GM19351 (cell line): ENCODE measurements around the gene CCT5.
A peak's percentile ranks its signal among the peaks of the same experiment; 100 is the strongest.
"Not testable (repeated sequence)": the region's sequence is repeated elsewhere in the genome, so short reads cannot be mapped to it uniquely, and the experiment has no call there.

Experiments
- ATAC-seq: cut with Tn5 transposase; IDR thresholded peaks from one replicate; pipeline ENCODE4 v1.9.1; 2021; ENCODE audit warnings: mild to moderate bottlenecking, moderate library complexity; ENCODE audit not compliant: unreplicated experiment

The CCT5 gene

DNA sequence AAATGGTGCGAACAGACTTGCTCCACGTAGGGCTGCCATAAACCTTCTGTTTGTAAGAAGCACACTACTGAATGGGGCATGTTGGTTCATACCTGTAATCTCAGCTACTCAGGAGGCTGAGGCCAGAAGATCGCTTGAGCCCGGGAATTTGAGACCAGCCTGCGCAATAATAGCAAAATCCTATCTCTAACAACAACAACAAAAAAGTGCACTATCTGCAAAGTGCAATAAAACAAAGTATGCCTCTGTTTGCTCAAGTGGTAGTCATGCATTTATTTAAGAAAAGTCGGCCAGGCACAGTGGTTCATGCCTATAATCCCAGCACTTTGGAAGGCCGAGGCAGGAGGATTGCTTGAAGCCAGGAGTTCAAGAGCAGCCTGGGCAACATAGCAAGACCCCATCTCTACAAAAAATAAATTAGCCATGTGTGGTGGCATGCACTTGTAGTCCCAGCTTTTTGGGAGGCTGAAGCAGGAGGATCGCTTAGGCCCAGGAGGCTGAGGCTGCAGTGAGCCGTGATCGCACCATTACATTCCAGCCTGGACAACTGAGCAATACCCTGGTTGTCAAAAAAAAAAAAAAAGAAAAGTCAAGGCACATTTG, 5.6 kb upstream of the CCT5 start:
- no peak for ATAC-seq

DNA sequence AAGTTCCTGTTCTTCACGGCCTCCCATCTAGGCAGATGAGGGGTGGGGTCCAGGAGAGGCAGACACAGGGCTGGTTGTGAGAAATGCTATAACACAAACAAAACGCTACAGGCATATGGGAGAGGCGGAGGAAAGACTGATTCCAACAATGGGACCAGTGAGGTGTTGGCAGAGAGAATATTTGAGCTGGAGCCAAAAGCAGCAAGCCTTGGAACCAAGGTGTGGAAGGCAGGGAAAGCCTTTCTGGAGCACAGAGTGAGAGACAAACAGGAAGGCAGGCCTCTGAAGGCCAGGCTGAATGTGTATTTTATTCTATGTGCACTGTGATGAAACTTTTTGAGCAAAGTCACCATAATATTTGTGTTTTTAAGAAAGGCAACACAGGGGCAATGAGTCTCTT, 3.3 kb upstream of the CCT5 start:
- no peak for ATAC-seq

DNA sequence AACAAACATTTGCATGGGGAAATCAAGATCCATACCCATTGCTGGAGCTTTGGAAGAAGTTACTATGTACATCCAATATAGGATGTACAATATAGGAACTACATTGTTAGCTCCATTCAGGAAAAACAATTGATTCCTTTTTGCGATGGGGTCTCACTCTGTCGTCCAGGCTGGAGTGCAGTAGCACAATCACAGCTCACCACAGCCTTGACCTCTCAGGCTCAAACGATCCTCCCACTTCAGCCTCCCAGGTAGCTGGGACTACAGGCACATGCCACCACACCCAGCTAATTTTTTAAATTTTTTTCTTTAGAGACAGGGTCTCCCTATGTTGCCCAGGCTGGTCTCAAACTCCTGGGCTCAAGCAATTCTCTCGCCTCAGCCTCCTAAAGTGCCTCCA, 2.9 kb upstream of the CCT5 start:
- ATAC-seq, result not testable (repeated sequence)

DNA sequence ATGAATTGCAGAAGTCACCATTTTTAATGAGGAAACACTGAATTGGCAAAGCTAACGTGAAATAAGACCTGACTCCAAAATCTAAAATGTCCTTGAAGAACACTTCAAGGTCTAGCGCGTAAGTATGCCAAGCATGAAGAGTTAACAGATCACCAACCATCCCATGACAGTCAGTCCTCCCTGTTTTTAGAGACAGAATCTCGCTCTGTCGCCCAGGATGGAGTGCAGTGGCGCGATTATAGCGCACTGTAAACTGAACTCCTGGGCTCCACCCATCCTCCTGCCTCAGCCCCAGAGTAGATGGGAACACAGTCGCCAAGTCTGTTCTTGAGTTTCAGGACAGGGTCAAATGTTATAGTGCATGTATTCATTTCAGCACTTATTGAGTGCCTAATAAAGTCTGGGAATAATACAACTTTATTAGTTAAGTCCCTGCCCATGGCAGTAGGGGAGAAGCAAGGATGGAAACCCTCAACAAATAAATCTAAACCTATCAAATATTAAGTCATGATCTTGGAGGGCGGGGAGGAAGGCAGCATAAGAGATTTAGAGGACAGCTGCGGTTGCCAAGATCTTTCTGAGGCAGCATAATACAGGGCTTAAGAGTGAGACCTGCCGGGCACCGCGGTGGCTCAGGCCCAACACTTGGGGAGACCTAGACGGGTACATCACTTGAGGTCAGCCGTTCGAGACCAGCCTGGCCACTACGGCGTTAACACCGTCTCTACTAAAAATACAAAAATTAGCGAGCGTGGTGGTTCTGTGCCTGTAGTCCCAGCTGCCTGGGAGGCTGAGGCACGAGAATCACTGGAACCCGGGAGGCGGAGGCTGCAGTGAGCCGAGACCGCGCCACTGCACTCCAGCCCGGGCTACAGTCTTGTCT, 1.5 kb upstream of the CCT5 start:
- peak; percentile 7 for ATAC-seq

DNA sequence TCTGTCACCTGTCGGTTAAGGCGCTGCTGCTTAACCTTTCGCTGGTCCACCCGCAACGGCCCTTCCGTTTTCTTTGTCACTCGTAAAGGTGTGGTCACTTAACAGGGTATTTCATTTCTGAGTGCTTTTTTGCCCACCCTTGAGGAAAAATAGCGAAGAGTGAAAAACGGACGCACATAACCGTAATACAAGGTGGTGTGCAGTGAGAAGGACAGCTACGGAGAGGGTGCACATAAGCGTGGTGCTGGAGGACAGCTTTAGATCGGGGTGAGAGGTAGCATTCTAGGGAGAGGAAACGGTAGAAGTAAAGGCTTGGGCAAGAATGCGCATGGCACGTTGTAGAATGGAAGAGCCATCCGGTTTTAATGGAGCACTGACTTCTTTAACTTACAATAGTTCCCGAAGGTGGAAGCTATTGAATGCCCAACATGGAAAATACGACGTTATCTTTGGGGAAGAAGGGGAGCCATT, 761 bp downstream of the CCT5 start:
- peak; percentile 17 for ATAC-seq

DNA sequence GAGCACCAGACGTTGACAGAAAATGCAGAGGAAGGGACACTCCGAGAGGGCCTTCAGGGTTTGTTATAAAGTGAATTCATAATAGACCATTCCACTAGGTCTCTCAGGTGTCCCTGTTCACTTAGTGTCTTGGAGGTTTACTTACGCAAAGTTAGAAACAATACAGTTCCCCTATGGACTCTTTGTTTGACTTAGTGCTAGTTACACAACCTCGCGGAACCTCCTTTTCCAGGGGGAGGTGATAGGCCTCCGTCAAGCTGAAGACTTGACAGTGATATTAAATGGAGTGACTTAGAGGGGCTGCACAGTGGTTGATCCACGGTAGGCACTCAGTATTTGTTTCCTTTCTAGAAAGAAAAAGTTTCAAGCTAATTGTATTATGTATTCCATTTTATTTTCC, 1.3 kb downstream of the CCT5 start:
- ATAC-seq, result no peak

DNA sequence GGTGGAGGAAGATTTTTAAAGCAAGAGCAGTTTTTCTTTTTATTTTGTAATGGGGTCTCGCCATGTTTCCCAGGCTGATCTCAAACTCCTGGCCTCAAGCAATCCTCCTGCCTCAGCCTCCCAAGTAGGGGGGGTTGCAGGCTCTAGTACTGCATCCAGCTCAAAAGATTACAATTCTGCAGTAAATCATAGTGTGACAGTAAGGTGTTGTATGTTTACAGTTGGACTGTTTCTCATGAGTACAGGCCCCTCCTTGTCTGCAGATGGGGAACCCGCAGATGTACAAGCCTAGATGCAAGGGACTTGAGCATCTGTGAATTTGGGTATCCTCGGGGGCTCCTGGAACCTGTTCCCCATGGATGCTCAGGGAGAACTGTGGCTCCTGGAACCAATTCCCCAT, 3.3 kb downstream of the CCT5 start:
- no peak for ATAC-seq

DNA sequence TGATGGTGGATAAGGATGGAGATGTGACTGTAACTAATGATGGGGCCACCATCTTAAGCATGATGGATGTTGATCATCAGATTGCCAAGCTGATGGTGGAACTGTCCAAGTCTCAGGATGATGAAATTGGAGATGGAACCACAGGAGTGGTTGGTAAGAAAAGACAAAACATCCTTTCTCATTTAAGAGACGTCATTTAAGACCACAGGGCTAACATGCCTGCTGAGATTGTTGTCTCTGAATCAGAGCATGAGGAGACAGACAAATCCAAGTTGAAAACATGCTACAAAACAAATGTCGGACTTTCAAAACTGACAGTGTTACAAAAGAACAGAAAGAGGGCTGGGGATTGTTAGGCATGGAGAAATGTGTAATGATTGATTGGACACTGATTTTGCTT, 4.6 kb downstream of the CCT5 start:
- no peak for ATAC-seq

DNA sequence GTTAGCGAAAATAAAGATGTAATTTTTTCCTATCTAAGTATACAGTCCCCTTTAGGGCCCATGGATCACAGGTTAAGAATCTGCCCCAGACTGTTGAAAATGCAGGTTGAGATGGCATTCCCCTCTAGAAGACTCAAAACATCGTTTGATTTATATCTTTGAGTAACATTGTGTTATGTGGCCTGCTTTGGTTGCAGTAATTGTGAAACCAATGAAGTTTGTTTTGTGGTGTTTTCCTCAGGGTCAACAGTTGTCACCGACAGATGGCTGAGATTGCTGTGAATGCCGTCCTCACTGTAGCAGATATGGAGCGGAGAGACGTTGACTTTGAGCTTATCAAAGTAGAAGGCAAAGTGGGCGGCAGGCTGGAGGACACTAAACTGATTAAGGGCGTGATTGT, 7.8 kb downstream of the CCT5 start:
- ATAC-seq, result no peak

DNA sequence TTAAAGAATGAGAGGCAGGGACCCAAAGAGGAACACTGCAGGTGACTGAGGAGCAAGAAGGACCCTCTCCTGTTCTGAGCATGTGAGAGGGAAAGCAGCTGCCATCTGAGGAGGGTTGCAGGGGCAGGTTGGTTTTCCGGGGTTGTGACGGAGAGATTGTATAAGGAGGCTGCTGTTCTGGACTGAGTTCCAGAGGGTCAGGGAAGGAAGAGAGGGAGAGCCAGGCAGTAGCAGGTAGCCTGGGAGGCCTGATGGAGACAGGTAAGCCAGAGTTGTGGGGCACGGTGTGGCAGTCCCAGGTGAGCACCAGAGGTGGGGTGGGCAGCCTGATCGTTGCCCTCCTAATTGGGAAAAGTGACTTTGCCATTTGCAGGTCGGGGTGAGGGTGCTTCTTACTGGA, 9.8 kb downstream of the CCT5 start:
- ATAC-seq, result no peak

DNA sequence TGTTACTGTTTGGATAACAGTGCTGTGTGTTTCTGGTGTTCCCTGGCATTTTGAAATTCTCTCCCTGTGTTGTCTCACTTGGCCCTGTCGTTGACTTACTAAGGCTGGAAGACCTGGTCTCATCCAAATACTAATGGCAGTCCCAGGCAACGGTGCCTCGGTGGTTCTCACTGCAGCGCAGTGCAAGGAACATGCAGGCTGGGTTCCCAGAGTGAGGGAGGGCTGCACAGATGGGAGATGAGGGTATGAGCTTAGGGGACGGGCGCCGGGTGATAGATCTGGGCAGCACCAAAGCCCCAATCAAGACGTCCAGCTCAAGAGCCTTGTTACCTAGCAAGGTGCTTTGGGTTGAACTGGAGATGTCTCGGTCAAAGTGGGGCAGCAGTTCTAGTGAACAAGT, 11.0 kb downstream of the CCT5 start:
- ATAC-seq, result no peak

DNA sequence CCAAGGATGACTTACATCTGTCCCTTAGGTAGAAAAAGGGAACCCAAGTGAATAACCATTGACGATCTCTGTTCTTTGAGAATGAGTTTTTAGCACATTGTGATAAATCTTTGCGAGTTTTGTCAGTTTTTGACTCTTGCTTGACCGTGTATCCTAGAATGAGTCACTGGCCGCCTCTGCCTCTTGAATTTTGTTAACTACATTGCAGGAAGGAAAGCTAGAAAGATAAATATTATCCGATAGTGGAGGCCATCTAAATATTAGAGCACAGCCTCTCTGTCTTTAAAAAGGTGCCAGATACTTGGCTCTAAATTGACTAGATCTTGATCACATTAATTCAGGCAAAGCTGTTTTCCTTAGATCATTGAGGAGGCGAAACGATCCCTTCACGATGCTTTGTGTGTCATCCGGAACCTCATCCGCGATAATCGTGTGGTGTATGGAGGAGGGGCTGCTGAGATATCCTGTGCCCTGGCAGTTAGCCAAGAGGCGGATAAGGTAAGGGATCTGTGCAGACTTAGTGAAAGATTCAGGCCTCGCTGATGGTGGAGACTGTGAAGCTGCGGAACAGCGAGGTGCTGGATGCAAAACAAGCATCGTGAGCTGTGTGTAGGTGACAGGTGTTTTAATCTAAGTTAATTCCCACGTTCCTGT, 12.2 kb downstream of the CCT5 start:
- no peak for ATAC-seq

DNA sequence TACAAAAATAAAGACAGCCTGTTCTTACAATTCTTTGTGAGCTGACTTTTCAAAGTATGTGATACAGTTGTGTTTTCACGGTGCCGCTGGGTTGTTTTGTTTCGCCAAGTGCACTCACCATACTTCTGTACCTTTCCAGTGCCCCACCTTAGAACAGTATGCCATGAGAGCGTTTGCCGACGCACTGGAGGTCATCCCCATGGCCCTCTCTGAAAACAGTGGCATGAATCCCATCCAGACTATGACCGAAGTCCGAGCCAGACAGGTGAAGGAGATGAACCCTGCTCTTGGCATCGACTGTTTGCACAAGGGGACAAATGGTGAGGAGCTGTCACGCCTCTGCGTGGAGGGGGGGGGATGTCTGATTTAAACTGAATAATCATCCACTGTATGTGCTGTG, 12.9 kb downstream of the CCT5 start:
- ATAC-seq, result no peak

DNA sequence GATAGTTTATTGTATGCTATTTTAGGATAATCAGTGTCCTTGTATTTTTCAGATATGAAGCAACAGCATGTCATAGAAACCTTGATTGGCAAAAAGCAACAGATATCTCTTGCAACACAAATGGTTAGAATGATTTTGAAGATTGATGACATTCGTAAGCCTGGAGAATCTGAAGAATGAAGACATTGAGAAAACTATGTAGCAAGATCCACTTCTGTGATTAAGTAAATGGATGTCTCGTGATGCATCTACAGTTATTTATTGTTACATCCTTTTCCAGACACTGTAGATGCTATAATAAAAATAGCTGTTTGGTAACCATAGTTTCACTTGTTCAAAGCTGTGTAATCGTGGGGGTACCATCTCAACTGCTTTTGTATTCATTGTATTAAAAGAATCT, 14.5 kb downstream of the CCT5 start:
- no peak for ATAC-seq

DNA sequence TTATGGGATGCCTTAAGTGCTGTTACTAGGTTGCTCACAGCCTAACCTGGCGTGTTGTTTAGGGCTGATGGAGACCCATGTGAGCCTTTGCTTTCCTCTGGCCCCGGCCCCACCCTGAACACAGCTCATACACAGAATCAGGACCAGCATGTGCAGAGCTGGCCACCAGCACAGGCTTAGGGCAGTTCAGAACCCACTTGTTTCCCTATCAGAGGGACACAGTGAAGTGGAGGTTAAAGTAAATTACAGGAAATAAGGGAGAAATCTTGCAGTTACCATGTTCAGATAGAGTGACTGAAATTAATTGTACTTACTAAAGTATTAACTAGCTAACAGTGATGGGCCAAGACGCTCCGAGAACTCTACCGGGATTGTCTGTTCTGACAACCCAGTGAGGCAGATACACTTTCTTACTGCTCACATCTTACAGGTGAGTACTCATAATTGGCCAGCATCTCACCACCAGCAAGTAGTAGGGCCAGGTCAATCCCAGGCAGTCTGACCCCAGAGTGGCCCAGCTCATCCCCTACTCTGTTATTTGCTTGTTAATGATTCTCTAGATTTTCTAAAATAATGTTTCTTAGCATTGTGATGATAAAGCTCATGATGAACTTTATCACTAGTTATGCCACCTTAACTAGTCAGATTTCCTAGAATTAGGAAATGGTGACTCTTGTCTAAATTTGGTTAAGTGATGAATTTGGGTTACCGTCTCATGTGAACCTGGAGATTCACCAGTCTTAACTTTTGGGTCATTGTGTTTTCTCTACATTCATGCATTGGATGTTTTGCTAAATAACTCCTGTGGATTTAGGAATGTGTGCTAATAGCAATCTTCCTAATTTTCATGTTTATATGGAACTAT, 15.4 kb downstream of the CCT5 start:
- ATAC-seq, result no peak

DNA sequence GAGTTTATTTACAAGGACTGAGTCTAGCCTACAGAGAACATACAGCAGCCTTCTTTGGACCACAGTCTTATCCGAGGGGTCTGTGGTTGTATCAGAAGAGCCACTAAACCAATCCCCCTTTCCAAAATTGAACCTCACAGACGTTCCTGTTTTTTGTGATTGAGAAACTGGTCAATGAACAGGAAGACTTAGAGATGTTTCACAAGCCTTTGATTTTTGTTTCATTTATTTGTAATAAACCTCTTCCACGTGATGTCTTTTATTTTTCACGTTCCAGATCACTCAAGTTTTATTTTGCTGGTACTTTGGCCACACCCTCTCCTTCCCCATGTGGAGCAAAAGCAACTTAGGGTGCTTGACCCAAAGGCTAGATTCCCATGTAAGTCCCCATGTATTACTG, 16.1 kb downstream of the CCT5 start:
- no peak for ATAC-seq

DNA sequence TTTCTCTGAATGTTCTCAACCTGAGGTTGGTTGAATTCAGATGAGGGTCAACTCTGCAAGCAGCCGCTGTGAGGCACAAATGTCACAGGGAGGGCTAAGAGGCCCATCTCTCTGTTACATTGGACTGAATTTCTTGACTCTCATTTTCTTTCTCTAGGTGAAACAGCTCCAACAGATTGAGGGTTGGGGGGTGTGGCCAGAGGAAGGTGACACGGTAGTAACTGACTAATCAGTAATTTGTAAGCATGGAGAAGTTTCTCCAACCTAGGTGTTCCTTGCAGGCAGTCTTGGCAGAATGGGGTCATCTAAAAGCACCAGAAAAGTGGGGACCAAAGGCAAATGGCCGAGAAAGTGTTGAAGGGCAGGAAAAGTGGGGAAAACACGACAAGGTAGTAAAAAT, 16.8 kb downstream of the CCT5 start:
- ATAC-seq, result no peak

DNA sequence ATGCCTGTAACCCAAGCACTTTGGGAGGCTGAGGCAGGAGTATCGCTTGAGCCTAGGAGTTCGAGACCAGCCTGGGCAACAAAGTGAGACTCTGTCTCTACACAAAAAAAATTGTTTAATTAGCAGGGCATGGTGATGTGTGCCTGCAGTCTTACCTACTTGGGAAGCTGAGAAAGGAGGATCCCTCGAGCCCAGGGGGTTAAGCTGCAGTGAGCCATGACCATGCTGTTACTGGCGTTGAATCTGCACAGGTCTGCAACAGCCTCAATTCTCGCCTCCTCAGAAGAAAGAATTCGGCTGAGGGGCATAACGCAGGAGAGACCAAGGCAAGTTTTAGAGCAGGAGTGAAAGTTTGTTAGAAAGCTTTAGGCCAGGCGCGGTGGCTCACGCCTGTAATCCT, 18.0 kb downstream of the CCT5 start:
- ATAC-seq, result no peak

DNA sequence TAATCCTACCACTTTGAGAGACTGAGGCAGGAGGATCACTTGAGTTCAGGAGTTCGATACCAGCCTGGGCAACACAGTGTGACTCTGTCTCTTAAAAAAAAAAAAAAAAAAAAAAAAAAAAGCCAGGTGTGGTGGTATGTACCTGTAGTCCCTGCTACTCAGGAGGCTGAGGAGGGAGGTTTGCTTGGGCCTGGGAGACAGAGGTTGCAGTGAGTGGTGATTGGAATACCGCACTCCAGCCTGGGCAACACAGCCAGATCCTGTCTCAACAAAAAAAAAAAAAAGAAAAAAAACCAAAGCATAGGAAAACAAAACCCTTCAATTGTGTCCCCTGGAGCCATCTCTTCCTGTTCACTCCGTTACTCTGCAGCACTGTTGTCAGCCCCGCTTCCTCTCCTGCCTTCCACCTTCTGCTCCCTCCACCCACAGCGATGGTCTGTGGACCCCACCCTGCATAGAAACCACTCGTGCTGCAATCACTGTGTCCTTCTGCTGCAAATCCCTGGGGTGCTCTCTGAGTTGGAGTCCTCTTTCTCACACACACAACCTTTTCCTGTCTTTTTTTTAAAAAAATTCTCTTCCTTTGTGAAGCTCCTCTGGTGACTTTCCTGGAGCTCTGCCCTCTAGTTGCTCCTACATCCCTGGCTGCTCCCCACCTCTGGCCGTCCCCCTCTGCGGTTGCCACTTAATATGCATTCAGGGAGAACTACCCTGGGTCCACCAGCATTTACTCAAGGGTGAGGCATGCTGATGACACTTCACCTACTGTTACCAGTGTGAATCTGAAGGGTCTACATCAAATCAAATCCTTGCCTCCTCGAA, 22.2 kb downstream of the CCT5 start:
- no peak for ATAC-seq

DNA sequence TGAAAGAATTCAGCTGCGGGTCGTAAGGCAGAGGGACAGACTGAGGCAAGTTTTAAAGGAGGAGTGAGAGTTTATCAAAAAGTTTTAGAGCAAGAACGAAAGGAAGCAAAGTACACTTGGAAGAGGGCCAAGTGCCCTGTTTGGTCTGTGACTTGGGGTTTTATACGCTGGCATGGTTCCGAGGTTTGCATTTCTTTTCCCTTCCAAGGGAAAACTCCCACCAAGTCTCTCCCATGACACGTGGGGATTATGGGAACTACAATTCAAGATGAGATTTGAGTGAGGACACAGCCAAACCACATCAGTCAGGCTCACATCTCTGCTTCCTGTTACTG, 22.8 kb downstream of the CCT5 start:
- ATAC-seq, result not testable (repeated sequence)
